Right atrium auricular region (tissue), 2 donors: ENCODE data around the gene JMJD1C. TPM values are rescaled to one million over a fixed set of nuclear protein-coding genes. Genes with fewer than 3 reads are reported as not detected.
"Not testable (repeated sequence)": the region's sequence is repeated elsewhere in the genome, so short reads cannot be mapped to it uniquely, and the experiment has no call there.

Experiments
- DNase-seq: peaks from one replicate; pipeline ENCODE4 v3.0.0-alpha.2; 2019; ENCODE audit warnings: low spot score
- H3K27ac ChIP-seq, 2 donors: fragments of 200-600 bp; sonication (generic); 1 replicate in 1 of 2; 2 replicates in 1 of 2; pipeline ENCODE4 v1.5.1; 2016 to 2019
- H3K27me3 ChIP-seq, 2 donors: fragments of 200-600 bp; sonication (generic); one replicate each; pipeline versions ENCODE4 v1.5.1 to v1.6.0; 2017 to 2019
- H3K36me3 ChIP-seq: fragments of 200-600 bp; sonication (generic); one replicate; pipeline ENCODE4 v1.5.1; 2016
- H3K4me1 ChIP-seq, 2 donors: fragments of 200-600 bp; sonication (generic); one replicate each; pipeline versions ENCODE4 v1.5.1 to v1.6.0; 2017 to 2019
- H3K4me3 ChIP-seq, 2 donors: fragments of 200-600 bp; sonication (generic); 1 replicate in 1 of 2; 2 replicates in 1 of 2; pipeline ENCODE4 v1.5.1; 2017 to 2019; ENCODE audit warnings: mild to moderate bottlenecking in 1 of 2, moderate library complexity in 1 of 2
- H3K9me3 ChIP-seq, 2 donors: fragments of 200-600 bp; sonication (generic); one replicate each; pipeline ENCODE4 v1.5.1; 2019
- CTCF ChIP-seq, 2 donors: fragments of 200-600 bp; sonication (generic); IDR thresholded peaks; one replicate each; pipeline ENCODE4 v1.5.1; 2019; ENCODE audit warnings: antibody characterized with exemption in 2 of 2
- total RNA-seq, 2 donors: library from RNA; depleted of rRNA; stranded (reverse); fragments of >200 nt; gene quantifications; one replicate each; pipeline ENCODE4 v1.1.0, GENCODE V29; 2016

Gene JMJD1C
- total RNA-seq, 2 donors from 2014 or later = 45.5 to 57.6 TPM

GRCh38 chr10:63238501-63238900, 227.3 kb downstream of the JMJD1C start:
- TF ChIP-seq CTCF (IDR thresholded peaks at IDR 0.05) = no peak
- Histone ChIP-seq H3K27ac (no peak overlapping the region), H3K4me1 (peaks cover 0 to 62% of the 10 kb centered on the region in 2 donors), H3K27me3 (no peaks in the 10 kb centered on the region), H3K9me3 (no peaks in the 10 kb centered on the region), H3K36me3 (no peaks in the 10 kb centered on the region), H3K4me3 (no peak overlapping the region)
- DNase-seq = no peak

GRCh38 chr10:63237396-63237795, 228.4 kb downstream of the JMJD1C start:
- H3K27ac ChIP-seq = peak overlapping the region in 1 of 2 donors; percentile 70
- H3K4me1 ChIP-seq = peaks cover 0 to 56% of the 10 kb centered on the region in 2 donors
- no peak for TF ChIP-seq CTCF (IDR thresholded peaks at IDR 0.05)

GRCh38 chr10:63236113-63236935, 229.5 kb downstream of the JMJD1C start:
- TF ChIP-seq CTCF (IDR thresholded peaks at IDR 0.05) = no peak
- no peaks in the 10 kb centered on the region for H3K9me3 ChIP-seq
- no peaks in the 10 kb centered on the region for H3K27me3 ChIP-seq
- peaks cover 0 to 45% of the 10 kb centered on the region in 2 donors for H3K4me1 ChIP-seq
- no peak overlapping the region for H3K4me3 ChIP-seq
- H3K27ac ChIP-seq = peak overlapping the region; percentile 68 to 70
- H3K36me3 ChIP-seq = no peaks in the 10 kb centered on the region
- no peak for DNase-seq

More at GRCh38 chr10:63237396-63237795, 228.4 kb downstream of the JMJD1C start:
- no peak for DNase-seq
- Histone ChIP-seq H3K36me3 (no peaks in the 10 kb centered on the region), H3K9me3 (no peaks in the 10 kb centered on the region), H3K27me3 (no peaks in the 10 kb centered on the region), H3K4me3 (no peak overlapping the region)

- not testable (repeated sequence) for H3K36me3 ChIP-seq, H3K4me3 ChIP-seq, H3K9me3 ChIP-seq, H3K27me3 ChIP-seq, H3K27ac ChIP-seq, DNase-seq
- peaks cover 0 to 33% of the 10 kb centered on the region in 2 donors for H3K4me1 ChIP-seq
Measured at GRCh38 chr10:63235136-63235535, 230.6 kb downstream of the JMJD1C start.

GRCh38 chr10:63229161-63229560, 236.6 kb downstream of the JMJD1C start:
- Histone ChIP-seq H3K4me1 (peaks cover 0 to 18% of the 10 kb centered on the region in 2 donors), H3K27me3 (no peaks in the 10 kb centered on the region)
- TF ChIP-seq CTCF (IDR thresholded peaks at IDR 0.05) = no peak

GRCh38 chr10:63228237-63228636, 237.5 kb downstream of the JMJD1C start:
- peaks cover 0 to 18% of the 10 kb centered on the region in 2 donors for H3K4me1 ChIP-seq
- H3K27me3 ChIP-seq = no peaks in the 10 kb centered on the region
- no peak overlapping the region for H3K27ac ChIP-seq
- no peak for TF ChIP-seq CTCF (IDR thresholded peaks at IDR 0.05)
- no peaks in the 10 kb centered on the region for H3K9me3 ChIP-seq
- no peak for DNase-seq
- no peak overlapping the region for H3K4me3 ChIP-seq
- no peaks in the 10 kb centered on the region for H3K36me3 ChIP-seq

More at GRCh38 chr10:63229161-63229560, 236.6 kb downstream of the JMJD1C start:
- no peaks in the 10 kb centered on the region for H3K9me3 ChIP-seq
- H3K4me3 ChIP-seq = no peak overlapping the region
- DNase-seq = no peak
- no peaks in the 10 kb centered on the region for H3K36me3 ChIP-seq
- no peak overlapping the region for H3K27ac ChIP-seq
